ENCODE results near the gene TRIM37. TPM values are rescaled to one million over a fixed set of nuclear protein-coding genes. Genes with fewer than 3 reads are reported as not detected.
A peak's percentile ranks its signal among the peaks of the same experiment; 100 is the strongest.

The TRIM37 gene
- total RNA-seq (2014; rRNA removed; shearing (Covaris generic)): 68.1 and 87.2 TPM in 2 replicates

DNA sequence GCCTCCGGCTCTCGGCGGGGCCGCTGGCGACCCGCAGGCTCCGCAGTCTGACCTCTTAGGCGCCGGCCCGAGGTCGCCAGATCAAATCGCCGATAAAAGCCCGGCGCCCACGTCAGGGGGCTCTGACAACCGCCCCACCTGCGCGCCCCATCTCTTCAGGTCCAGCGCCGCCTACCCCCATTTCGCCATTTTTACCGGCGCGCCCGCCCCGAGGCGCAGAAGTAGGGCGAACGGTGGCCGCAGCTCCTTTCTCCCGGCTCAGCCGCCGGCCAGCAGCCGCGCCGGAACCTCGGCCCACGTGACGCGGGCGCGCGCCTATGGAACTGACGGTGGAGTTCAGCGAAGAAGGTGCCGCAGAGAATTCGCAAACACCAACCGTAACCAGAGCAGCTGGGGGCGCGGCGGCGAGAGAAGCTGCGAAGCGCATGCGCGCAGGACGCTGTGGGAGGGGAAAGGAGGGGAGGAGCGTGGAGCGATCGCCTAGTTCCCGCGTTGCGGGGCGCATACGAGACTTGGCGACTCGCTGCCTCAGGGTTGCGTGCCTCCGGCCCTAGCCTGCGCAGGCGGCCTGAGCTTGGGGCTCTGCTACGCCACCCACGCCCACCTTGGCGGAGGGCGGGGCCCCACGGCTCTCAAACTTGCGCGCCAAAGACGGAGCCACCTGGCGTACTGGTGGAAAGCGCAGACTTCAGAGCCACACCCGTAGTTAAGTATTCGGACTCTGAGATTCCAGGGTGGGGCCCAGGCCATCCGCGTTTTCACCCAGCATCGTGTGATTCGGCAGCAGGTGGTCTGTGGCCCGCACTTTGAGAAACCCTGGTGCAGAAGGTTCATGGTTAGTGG is at the start of gene TRIM37:
TSS of gene TRIM37 (minus strand) at position 418 of the 843 bp plus-strand sequence. CDS start 419 bp downstream, outside the sequence.
- Histone ChIP-seq H3K27ac (peak within 1 kb of the TSS; percentile 73), H3K27me3 (replicated peaks) (no peaks in the 10 kb centered on the region), H3K4me3 (peak within 1 kb of the TSS; percentile 78), H3K4me1 (replicated peaks) (peaks cover 6% of the 10 kb centered on the region), H3K36me3 (peaks cover 48% of the 10 kb centered on the region), H3K9me3 (replicated peaks) (no peaks in the 10 kb centered on the region)
- peak; percentile 100 for DNase-seq (ENCODE audit: low read depth in 1 of 2, low spot score in 2 of 2)

GRCh38 chr17:59155439-59156177 is 48.9 kb upstream of the TRIM37 start, which contains the start of gene PRR11:
PRR11 (plus strand) TSS chr17:59155746; CDS start chr17:59169753, 14,007 bp downstream.
- DNase-seq (ENCODE audit: low read depth in 1 of 2, low spot score in 2 of 2): peak; percentile 100
- H3K9me3 ChIP-seq (replicated peaks): no peaks in the 10 kb centered on the region
- peaks cover 37% of the 10 kb centered on the region for H3K36me3 ChIP-seq
- H3K27me3 ChIP-seq (replicated peaks): no peaks in the 10 kb centered on the region
- peak within 1 kb of the TSS; percentile 63 for H3K4me3 ChIP-seq
- H3K27ac ChIP-seq: peak within 1 kb of the TSS; percentile 98
- H3K4me1 ChIP-seq (replicated peaks): peaks cover 51% of the 10 kb centered on the region

GRCh38 chr17:59154721-59155438 is 48.2 kb upstream of the TRIM37 start, which contains the start of gene SKA2:
SKA2 (minus strand) TSS chr17:59155186; CDS start chr17:59155163, 23 bp downstream.
- H3K27me3 ChIP-seq (replicated peaks): no peaks in the 10 kb centered on the region
- no peak for DNase-seq (ENCODE audit: low read depth in 1 of 2, low spot score in 2 of 2)
- peaks cover 48% of the 10 kb centered on the region for H3K4me1 ChIP-seq (replicated peaks)
- peaks cover 35% of the 10 kb centered on the region for H3K36me3 ChIP-seq
- H3K27ac ChIP-seq: peak within 1 kb of the TSS; percentile 98
- peak within 1 kb of the TSS; percentile 63 for H3K4me3 ChIP-seq
- H3K9me3 ChIP-seq (replicated peaks): no peaks in the 10 kb centered on the region

GRCh38 chr17:59154292-59154720 is 47.6 kb upstream of the TRIM37 start:
- Histone ChIP-seq H3K27ac (peak overlapping the region; percentile 98), H3K27me3 (replicated peaks) (no peaks in the 10 kb centered on the region), H3K4me1 (replicated peaks) (peaks cover 42% of the 10 kb centered on the region), H3K36me3 (peaks cover 34% of the 10 kb centered on the region), H3K9me3 (replicated peaks) (no peaks in the 10 kb centered on the region), H3K4me3 (peak overlapping the region; percentile 63)
- DNase-seq (ENCODE audit: low read depth in 1 of 2, low spot score in 2 of 2): peak in 1 of 2 experiments; percentile 69

GRCh38 chr17:59152925-59153324 is 46.2 kb upstream of the TRIM37 start:
- Histone ChIP-seq H3K9me3 (replicated peaks) (no peaks in the 10 kb centered on the region), H3K4me3 (peak overlapping the region; percentile 63), H3K36me3 (peaks cover 37% of the 10 kb centered on the region), H3K4me1 (replicated peaks) (peaks cover 28% of the 10 kb centered on the region), H3K27me3 (replicated peaks) (no peaks in the 10 kb centered on the region), H3K27ac (peak overlapping the region; percentile 98)
- DNase-seq (ENCODE audit: low read depth in 1 of 2, low spot score in 2 of 2): no peak

- H3K4me3 ChIP-seq: no peak overlapping the region
- peak in 1 of 2 experiments; percentile 27 for DNase-seq (ENCODE audit: low read depth in 1 of 2, low spot score in 2 of 2)
- no peaks in the 10 kb centered on the region for H3K9me3 ChIP-seq (replicated peaks)
These were observed 44.9 kb upstream of the TRIM37 start for GRCh38 chr17:59151591-59151990.

GRCh38 chr17:59151006-59151405 is 44.3 kb upstream of the TRIM37 start:
- Histone ChIP-seq H3K9me3 (replicated peaks) (no peaks in the 10 kb centered on the region), H3K4me3 (no peak overlapping the region), H3K4me1 (replicated peaks) (peaks cover 14% of the 10 kb centered on the region), H3K36me3 (peaks cover 37% of the 10 kb centered on the region), H3K27ac (no peak overlapping the region), H3K27me3 (replicated peaks) (no peaks in the 10 kb centered on the region)
- no peak for DNase-seq (ENCODE audit: low read depth in 1 of 2, low spot score in 2 of 2)

More at GRCh38 chr17:59151591-59151990, 44.9 kb upstream of the TRIM37 start:
- no peaks in the 10 kb centered on the region for H3K27me3 ChIP-seq (replicated peaks)
- H3K36me3 ChIP-seq: peaks cover 35% of the 10 kb centered on the region
- peaks cover 15% of the 10 kb centered on the region for H3K4me1 ChIP-seq (replicated peaks)
- peak overlapping the region; percentile 19; the same call in 1 of the 2 replicates for H3K27ac ChIP-seq

- Histone ChIP-seq H3K27ac (no peak overlapping the region), H3K4me1 (replicated peaks) (peaks cover 14% of the 10 kb centered on the region), H3K27me3 (replicated peaks) (no peaks in the 10 kb centered on the region), H3K9me3 (replicated peaks) (no peaks in the 10 kb centered on the region), H3K4me3 (no peak overlapping the region), H3K36me3 (peaks cover 43% of the 10 kb centered on the region)
- no peak for DNase-seq (ENCODE audit: low read depth in 1 of 2, low spot score in 2 of 2)
These were observed 43.3 kb upstream of the TRIM37 start for GRCh38 chr17:59149841-59150511.

- no peak for DNase-seq (ENCODE audit: low read depth in 1 of 2, low spot score in 2 of 2)
- Histone ChIP-seq H3K27ac (no peak overlapping the region), H3K9me3 (replicated peaks) (no peaks in the 10 kb centered on the region), H3K4me1 (replicated peaks) (peaks cover 14% of the 10 kb centered on the region), H3K27me3 (replicated peaks) (no peaks in the 10 kb centered on the region), H3K4me3 (no peak overlapping the region), H3K36me3 (peaks cover 44% of the 10 kb centered on the region)
These were observed 42.4 kb upstream of the TRIM37 start for GRCh38 chr17:59149051-59149450.

DNA sequence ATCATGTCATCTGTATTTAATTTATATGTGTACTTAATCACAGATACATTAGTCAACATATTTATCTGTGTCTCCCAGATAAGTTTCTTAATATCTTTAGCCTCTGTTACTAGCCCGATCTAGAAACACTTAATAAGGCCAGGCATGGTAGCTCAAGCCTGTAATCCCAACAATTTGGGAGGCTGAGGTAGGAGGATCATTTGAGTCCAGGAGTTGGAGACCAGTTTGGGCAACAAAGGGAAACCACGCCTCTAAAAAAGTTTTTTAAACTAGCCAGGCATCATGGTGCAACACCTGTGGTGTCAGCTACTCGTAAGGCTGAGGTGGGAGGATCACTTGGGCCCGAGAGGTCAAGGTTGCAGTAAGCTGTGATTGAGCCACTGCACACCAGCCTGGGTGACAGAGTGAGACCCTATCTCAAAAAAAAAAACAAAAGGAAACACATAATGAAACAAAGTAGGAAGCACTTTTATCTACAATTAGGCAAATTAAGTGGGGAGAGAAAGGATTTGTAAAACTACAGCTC is 39.0 kb upstream of the TRIM37 start:
- Histone ChIP-seq H3K4me3 (no peak overlapping the region), H3K36me3 (peaks cover 67% of the 10 kb centered on the region), H3K9me3 (replicated peaks) (no peaks in the 10 kb centered on the region), H3K27me3 (replicated peaks) (no peaks in the 10 kb centered on the region), H3K27ac (no peak overlapping the region), H3K4me1 (replicated peaks) (no peaks in the 10 kb centered on the region; the same call in 1 of the 2 replicates)
- DNase-seq (ENCODE audit: low read depth in 1 of 2, low spot score in 2 of 2): no peak

- no peak overlapping the region for H3K27ac ChIP-seq
- no peaks in the 10 kb centered on the region for H3K4me1 ChIP-seq (replicated peaks)
- no peaks in the 10 kb centered on the region; the same call in 1 of the 2 replicates for H3K9me3 ChIP-seq (replicated peaks)
- no peaks in the 10 kb centered on the region for H3K27me3 ChIP-seq (replicated peaks)
- DNase-seq (ENCODE audit: low read depth in 1 of 2, low spot score in 2 of 2): no peak
- no peak overlapping the region for H3K4me3 ChIP-seq
- peaks cover 63% of the 10 kb centered on the region for H3K36me3 ChIP-seq
These were observed 35.2 kb upstream of the TRIM37 start for GRCh38 chr17:59141860-59142259.

DNA sequence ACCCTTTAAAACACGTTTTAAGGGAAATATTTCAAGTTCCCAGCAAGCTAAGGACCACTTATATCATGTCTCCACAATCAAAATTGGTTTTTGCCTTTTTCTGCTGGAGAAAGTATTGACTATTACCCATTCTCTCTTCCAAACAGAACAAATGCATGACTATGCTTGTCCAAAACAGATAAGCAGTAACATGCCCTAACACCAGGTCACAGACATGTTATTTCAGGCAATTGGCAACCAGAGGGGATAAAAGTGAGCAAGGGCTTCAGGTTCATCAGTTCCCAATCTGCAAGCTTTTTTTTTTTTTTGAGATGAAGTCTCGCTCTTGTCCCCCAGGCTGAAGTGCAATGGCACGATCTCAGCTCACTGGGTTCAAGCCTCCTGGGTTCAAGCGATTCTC is 33.3 kb upstream of the TRIM37 start:
- Histone ChIP-seq H3K4me3 (no peak overlapping the region), H3K36me3 (peaks cover 55% of the 10 kb centered on the region), H3K27ac (no peak overlapping the region), H3K4me1 (replicated peaks) (no peaks in the 10 kb centered on the region), H3K27me3 (replicated peaks) (no peaks in the 10 kb centered on the region), H3K9me3 (replicated peaks) (no peaks in the 10 kb centered on the region; the same call in 1 of the 2 replicates)
- no peak for DNase-seq (ENCODE audit: low read depth in 1 of 2, low spot score in 2 of 2)

Measured in SJSA1 (cell line).